HG03469 (cell line): Measurements from ENCODE around the gene PDZRN3.

Source experiments
- ATAC-seq: cut with Tn5 transposase; IDR thresholded peaks from one replicate; pipeline ENCODE4 v1.9.1; 2021; ENCODE audit warnings: mild to moderate bottlenecking, moderate library complexity, moderate number of reproducible peaks; ENCODE audit not compliant: unreplicated experiment

PDZRN3 gene

GRCh38 chr3:73559749-73560148 is 65.0 kb downstream of the PDZRN3 start:
- no peak for ATAC-seq

DNA sequence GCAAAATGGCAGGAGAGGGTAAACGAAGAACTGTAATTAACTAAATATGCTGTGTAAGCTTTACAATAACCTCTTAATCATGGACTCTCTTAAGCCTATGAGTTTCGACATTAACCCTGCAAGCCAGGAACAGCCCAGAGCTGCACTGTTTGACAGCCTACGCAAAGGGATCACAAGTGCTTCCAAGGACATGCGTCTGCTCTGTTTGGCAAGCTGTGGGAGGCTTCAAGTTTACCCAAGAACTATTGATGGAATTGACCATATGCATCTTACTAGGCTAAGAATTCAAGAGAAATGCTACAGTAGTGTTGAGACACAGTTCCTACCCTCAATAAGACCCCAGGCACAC is 66.0 kb downstream of the PDZRN3 start:
- ATAC-seq: no peak

DNA sequence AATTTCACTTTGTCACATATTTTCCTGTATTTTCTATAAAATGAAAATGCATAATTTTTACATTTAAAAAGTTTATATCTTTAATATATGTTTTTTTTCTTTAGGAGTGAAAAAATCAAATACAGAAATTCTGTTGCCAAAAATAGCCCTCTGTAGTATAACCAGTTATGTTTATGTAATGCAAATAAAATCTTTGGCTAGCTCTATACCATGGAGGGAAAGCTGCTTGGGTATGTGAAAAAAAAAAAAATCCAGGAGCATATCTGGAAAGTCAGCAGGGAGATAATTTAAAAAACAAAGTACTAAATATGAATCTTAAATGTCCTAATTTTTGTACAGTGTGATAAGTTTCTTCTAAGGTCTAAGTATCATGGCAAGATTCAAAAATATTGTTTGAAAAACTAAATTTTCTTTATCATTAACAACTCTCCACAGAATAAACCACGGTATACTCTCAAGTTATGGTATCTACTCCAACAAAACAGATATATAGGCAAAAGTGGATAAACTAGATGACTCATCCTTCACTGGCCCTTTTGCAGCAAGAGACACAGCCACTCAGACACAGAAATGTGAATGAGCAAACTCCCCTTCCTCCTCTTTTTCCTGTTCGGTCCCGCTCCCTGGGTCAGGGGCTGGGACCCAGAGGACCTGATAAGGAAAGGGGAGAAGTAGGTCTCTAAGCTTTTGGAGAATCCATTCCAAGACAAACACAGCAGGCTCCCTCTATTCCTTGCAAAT is 66.6 kb downstream of the PDZRN3 start:
- ATAC-seq: no peak

DNA sequence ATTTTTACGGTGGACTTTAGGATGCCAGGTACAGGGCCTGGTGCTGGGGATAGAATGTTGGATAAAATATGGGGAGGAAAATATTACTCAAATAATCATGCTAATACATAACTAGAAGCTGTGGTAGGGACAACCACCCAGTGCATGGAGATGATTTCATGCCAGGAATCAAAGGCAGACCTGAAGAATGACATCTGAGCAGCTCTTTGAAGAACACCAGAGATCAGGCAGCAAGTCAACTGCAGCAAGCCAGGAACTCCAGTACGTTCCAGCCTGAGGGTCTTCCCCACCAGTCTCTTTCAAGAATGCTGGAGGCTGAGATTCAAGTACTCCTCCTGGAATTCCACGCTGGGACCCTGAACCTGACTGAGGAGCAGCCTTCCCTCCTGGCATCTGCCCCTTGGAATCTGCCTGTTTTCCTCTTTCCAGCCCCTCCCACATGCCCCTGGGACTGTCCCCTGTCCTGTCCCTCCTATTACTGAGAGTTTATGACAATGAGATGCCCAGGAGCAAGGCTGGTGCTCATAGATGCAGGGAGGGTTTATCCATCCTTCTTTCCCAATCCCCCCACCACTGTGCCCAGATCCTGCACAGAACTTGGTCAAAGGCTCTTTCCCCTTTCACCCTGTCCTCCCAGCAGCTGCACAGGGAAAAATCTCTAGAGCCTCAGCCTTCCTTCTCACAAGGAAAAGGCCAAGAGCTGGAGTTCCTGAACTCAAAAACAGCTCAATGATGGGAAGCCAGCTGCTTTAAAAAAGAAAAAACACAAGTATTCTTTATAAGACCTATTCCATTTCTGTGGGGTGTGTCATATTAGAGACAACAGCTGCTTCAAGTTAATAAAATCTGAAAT is 68.0 kb downstream of the PDZRN3 start:
- ATAC-seq: no peak

DNA sequence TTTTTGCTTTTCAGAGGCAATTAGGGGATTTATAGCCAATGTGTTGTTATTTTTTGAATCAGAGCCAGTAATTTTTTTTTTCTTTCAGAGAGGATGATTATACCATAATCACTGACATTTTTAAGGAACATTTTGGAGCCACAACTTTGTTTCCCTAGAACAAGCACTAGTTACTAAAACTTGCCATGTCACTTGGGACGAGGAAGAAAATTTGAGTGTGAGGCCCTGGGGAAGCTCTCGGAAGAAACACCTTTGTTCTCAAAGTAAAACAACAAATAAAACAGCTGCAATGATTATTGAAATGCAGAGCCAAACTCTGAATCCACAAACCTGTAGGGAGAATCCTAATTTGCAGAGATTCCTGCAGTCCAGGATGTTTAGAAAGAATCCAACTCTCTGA is 69.7 kb downstream of the PDZRN3 start:
- no peak for ATAC-seq

DNA sequence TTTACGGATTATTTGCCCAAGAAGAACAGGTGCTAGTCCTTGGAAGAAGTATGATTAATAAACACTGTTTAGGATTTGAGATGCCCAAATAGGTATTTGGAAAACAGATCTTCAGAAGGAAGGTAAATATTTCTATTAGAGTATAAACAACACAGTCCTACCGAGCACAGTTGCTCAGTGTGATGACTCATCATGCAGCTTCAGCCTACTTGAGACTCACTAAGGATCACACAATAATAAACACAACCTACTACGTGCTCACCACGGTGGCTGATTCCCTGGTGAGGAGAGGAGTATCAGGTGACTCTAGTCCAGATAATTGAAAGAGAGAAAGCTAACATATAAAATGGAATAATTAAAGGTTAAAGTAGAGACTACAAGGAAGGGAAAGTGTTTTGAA is 72.0 kb downstream of the PDZRN3 start:
- no peak for ATAC-seq

DNA sequence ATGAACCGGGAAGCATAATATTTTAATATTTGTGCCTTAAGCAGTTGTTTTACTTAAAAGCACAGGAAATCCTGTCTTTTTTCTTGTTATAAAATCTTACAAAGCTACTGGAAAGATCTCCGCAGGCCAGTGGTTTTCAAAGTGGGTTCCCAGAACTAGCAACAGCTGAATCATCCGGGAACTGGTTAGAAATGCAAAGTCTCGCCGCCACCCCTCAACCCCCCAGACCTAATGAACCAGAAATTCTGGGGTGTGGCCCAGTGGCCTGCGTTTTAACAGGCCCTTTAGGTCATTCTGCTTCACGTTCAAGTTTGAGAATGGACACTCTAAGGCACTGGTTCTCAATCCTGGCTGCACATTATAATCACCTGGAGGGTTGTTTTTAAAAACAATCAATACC is 74.7 kb downstream of the PDZRN3 start:
- ATAC-seq: no peak

GRCh38 chr3:73549051-73549600 is 75.6 kb downstream of the PDZRN3 start:
- ATAC-seq: no peak

GRCh38 chr3:73548436-73548835 is 76.3 kb downstream of the PDZRN3 start:
- no peak for ATAC-seq

DNA sequence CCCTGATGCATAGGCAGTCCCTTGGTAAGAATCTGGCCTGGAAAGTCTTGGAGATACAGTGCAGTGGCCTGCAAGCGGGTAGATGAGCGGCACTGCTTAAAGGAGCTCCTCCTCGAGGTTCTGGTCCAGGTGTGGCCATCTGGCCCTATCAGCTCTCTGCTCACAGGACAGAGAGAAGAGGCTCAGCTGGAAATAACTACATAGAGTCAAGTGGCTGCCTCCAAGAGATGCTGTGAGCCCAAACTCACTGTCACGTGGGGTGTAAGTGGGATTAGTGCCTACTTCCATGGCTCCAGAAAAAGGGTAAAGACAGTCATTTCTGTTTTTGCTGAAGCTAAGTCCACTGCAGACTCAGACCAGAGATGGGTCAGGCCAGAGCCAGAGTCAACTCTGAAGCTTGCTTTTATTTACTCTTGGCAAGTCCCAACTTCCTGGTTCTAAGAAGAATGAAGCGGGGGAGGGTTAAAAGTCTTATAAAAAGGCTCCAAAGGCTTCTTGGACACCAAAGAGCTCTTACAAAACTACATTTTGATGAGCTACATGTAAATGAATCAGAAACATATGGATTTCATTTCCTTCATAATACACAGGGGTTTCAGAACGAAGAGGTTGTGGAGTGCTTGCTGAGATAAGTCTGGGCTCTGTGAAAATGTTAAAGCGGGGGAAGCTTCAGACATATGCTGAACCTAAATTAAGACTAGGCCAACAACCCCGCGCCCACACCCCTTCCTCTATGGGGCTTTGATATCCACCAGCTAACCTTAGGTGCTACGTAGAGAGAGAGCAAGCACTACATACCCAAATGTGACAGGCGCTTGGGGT is 77.1 kb downstream of the PDZRN3 start:
- ATAC-seq: no peak

- no peak for ATAC-seq
These were observed 77.8 kb downstream of the PDZRN3 start for GRCh38 chr3:73546961-73547360.

DNA sequence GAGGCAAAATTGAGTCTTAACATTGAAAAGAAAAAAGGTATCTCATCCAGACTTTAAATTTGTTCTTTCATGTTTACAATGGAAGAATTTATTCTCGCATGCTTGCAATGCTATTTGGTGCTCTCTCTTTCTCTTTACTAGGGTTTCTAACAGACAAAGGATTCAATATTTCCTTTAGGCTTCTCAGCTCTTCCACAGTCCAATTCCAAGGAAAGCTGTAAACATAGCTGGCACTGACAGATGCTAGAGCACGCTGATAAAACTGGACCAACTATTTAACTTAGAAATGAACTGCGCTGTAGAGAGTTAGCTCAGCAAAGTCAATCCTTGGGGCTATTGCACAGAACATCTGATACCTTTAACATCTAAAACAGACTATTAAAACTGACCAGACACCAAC is 81.3 kb downstream of the PDZRN3 start:
- ATAC-seq: no peak

DNA sequence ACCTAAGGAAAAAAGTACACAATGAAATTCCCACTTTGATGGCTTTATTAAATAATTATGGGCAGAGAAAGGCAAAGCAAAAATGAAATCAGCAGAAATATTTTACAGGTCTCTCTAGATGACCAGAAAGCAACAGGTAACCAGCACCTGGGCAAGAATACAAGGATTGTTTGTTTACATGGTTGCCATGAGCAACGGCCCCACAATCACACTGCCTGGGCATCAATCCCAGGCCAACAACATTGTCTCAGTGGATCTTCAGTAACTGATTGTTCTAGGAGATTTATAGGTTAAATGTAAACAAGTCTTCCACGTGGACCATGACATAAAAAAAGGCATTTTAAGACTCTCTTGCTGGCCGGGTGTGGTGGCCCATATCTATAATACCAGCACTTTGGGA is 82.6 kb downstream of the PDZRN3 start:
- no peak for ATAC-seq

GRCh38 chr3:73540969-73541740 is 83.6 kb downstream of the PDZRN3 start:
- no peak for ATAC-seq

DNA sequence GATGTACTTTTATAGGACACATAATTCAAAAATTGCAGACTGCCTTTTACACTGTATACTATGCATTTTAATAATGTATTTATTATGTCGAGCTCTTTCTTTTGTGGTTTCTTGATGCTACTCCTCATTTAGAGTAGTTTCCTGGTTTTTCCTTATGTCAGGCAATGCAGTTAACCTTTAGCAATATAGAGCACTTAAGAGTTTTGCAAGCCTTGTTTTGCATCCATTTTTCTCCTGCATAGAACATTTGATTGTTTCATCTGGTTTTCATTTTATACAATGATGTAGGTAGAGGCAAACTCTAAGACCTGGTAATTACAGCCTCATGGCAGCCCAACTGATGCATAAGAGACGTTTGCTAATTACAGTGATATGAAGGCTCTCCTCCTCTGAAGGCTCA is 86.3 kb downstream of the PDZRN3 start:
- ATAC-seq: no peak

GRCh38 chr3:73536952-73537351 is 87.8 kb downstream of the PDZRN3 start:
- no peak for ATAC-seq

GRCh38 chr3:73536336-73536895 is 88.3 kb downstream of the PDZRN3 start:
- no peak for ATAC-seq

GRCh38 chr3:73535931-73536330 is 88.8 kb downstream of the PDZRN3 start:
- no peak for ATAC-seq

- no peak for ATAC-seq
These were observed 89.6 kb downstream of the PDZRN3 start for GRCh38 chr3:73535137-73535536.

DNA sequence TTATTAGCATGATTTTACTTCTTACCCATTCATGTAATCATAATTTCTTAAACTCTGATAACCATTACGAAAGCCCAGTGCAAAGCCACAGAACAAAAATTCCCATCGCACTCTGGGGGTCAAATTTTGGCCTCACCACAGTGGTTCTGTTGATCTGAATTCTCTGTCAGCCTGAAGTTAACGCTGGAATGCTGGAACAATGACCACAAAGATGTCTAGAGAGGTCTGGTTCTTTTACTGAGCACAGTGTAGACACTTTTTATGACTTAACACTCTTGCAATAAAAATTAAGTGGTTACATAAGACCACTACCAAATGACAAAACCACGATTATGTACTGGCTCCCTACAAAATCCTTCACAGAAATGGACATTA is 94.7 kb downstream of the PDZRN3 start:
- no peak for ATAC-seq
